H9 (cell line): ENCODE data around the gene ILDR1. TPM values are rescaled to one million over a fixed set of nuclear protein-coding genes. Genes with fewer than 3 reads are reported as not detected.

Source experiments
- DNase-seq: peaks from one replicate; pipeline ENCODE4 v3.0.0-alpha.2; 2017
- H2AFZ ChIP-seq: one replicate; pipeline ENCODE4 v1.6.1; 2013; ENCODE audit warnings: mild to moderate bottlenecking, low read length, control low read depth, moderate library complexity
- H2AK5ac ChIP-seq: 2 replicates; pipeline ENCODE4 v1.6.1; 2013; ENCODE audit warnings: low read length, control low read depth, mixed read lengths; ENCODE audit not compliant: insufficient read length
- H2BK120ac ChIP-seq: one replicate; pipeline ENCODE4 v1.6.1; 2013; ENCODE audit warnings: low read depth, mild to moderate bottlenecking, low read length, control low read depth, inconsistent platforms; ENCODE audit not compliant: poor library complexity, severe bottlenecking
- H2BK12ac ChIP-seq: 2 replicates; pipeline ENCODE4 v1.6.1; 2013; ENCODE audit warnings: low read length, control low read depth, mixed read lengths, low read depth; ENCODE audit not compliant: insufficient read length
- H2BK15ac ChIP-seq: 2 replicates; pipeline ENCODE4 v1.6.1; 2013; ENCODE audit warnings: low read depth, low read length, control low read depth
- H2BK20ac ChIP-seq: one replicate; pipeline ENCODE4 v1.6.1; 2013; ENCODE audit warnings: low read depth, mild to moderate bottlenecking, low read length, control low read depth, inconsistent platforms; ENCODE audit not compliant: poor library complexity, severe bottlenecking
- H2BK5ac ChIP-seq: 2 replicates; pipeline ENCODE4 v1.6.1; 2013; ENCODE audit warnings: low read length, control low read depth, mixed read lengths; ENCODE audit not compliant: insufficient read length
- H3K14ac ChIP-seq: 2 replicates; pipeline ENCODE4 v1.6.1; 2013; ENCODE audit warnings: low read length, control low read depth; ENCODE audit not compliant: insufficient read depth
- H3K18ac ChIP-seq: 2 replicates; pipeline ENCODE4 v1.6.1; 2013; ENCODE audit warnings: low read depth, mild to moderate bottlenecking, mixed read lengths, low read length, control low read depth; ENCODE audit not compliant: insufficient read length
- H3K23ac ChIP-seq: 2 replicates; pipeline ENCODE4 v1.6.1; 2013; ENCODE audit warnings: low read length, control low read depth, mixed read lengths, low read depth; ENCODE audit not compliant: insufficient read length
- H3K23me2 ChIP-seq: 2 replicates; pipeline ENCODE4 v1.6.1; 2013; ENCODE audit warnings: low read depth, mild to moderate bottlenecking, mixed read lengths, low read length, control low read depth; ENCODE audit not compliant: insufficient read length, poor library complexity, severe bottlenecking
- H3K27ac ChIP-seq: 2 replicates; pipeline ENCODE4 v1.5.1; 2013; ENCODE audit warnings: low read length, control low read depth, mixed read lengths, low read depth; ENCODE audit not compliant: insufficient read length
- H3K27me3 ChIP-seq: 2 replicates; pipeline ENCODE4 v1.6.1; 2013; ENCODE audit warnings: low read length, control low read depth, inconsistent platforms; ENCODE audit not compliant: insufficient read depth
- H3K4ac ChIP-seq: 2 replicates; pipeline ENCODE4 v1.6.1; 2013; ENCODE audit warnings: low read depth, mild to moderate bottlenecking, control low read depth, inconsistent platforms, low read length, moderate library complexity
- H3K4me1 ChIP-seq: 2 replicates; pipeline ENCODE4 v1.6.1; 2013; ENCODE audit warnings: low read length, control low read depth, inconsistent platforms; ENCODE audit not compliant: insufficient read depth
- H3K4me2 ChIP-seq: 2 replicates; pipeline ENCODE4 v1.6.1; 2013; ENCODE audit warnings: low read length, control low read depth, mixed read lengths; ENCODE audit not compliant: insufficient read length, insufficient read depth
- H3K56ac ChIP-seq: 2 replicates; pipeline ENCODE4 v1.6.1; 2013; ENCODE audit warnings: low read depth, mild to moderate bottlenecking, mixed read lengths, low read length, control low read depth; ENCODE audit not compliant: insufficient read length
- H3K79me1 ChIP-seq: 2 replicates; pipeline ENCODE4 v1.6.1; 2013; ENCODE audit warnings: low read depth, mild to moderate bottlenecking, moderate library complexity, low read length, control low read depth, inconsistent platforms; ENCODE audit not compliant: insufficient read depth, poor library complexity, severe bottlenecking
- H3K79me2 ChIP-seq: 2 replicates; pipeline ENCODE4 v1.6.1; 2013; ENCODE audit warnings: low read length, control low read depth, inconsistent platforms; ENCODE audit not compliant: insufficient read depth
- H3K9ac ChIP-seq: 2 replicates; pipeline ENCODE4 v1.6.1; 2013; ENCODE audit warnings: low read length, control low read depth, mixed read lengths; ENCODE audit not compliant: insufficient read length; ENCODE audit errors: extremely low read depth
- H3K9me3 ChIP-seq: one replicate; pipeline ENCODE4 v1.6.1; 2013; ENCODE audit warnings: low read depth, low read length, inconsistent platforms; ENCODE audit not compliant: control insufficient read depth
- H3T11ph ChIP-seq: one replicate; pipeline ENCODE4 v1.6.1; 2013; ENCODE audit warnings: mild to moderate bottlenecking, low read length, control low read depth, inconsistent platforms
- H4K20me1 ChIP-seq: one replicate; pipeline ENCODE4 v1.6.1; 2013; ENCODE audit not compliant: control insufficient read depth, insufficient read length, insufficient read depth
- H4K5ac ChIP-seq: 2 replicates; pipeline ENCODE4 v1.6.1; 2013; ENCODE audit warnings: low read depth, mild to moderate bottlenecking, mixed read lengths, low read length, control low read depth; ENCODE audit not compliant: insufficient read length
- H4K8ac ChIP-seq: replicated peaks from 2 replicates; pipeline ENCODE4 v1.6.1; 2013; ENCODE audit warnings: low read length, control low read depth, mixed read lengths, low read depth; ENCODE audit not compliant: insufficient read length
- H4K91ac ChIP-seq: 2 replicates; pipeline ENCODE4 v1.6.1; 2013; ENCODE audit warnings: low read depth, mild to moderate bottlenecking, moderate library complexity, mixed read lengths, low read length, control low read depth; ENCODE audit not compliant: insufficient read length
- H3K27ac Mint-ChIP-seq, 3 experiments: 2 replicates in 2 of 3; 3 replicates in 1 of 3; pipeline ENCODE4 v1.8.0; 2020 to 2021; ENCODE audit warnings: mixed read lengths in 3 of 3, mild to moderate bottlenecking in 1 of 3, moderate library complexity in 1 of 3
- H3K27me3 Mint-ChIP-seq: 2 replicates; pipeline ENCODE4 v1.8.0; 2021; ENCODE audit warnings: low read depth, mild to moderate bottlenecking, moderate library complexity, mixed read lengths
- H3K36me3 Mint-ChIP-seq, 3 experiments: 2 replicates in 2 of 3; 3 replicates in 1 of 3; pipeline ENCODE4 v1.8.0; 2020 to 2021; ENCODE audit warnings: low read depth in 3 of 3, mixed read lengths in 3 of 3; ENCODE audit not compliant: insufficient read depth in 1 of 3
- H3K4me1 Mint-ChIP-seq, 2 experiments: 2 replicates each; pipeline ENCODE4 v1.8.0; 2020; ENCODE audit warnings: mixed read lengths in 2 of 2
- H3K4me3 Mint-ChIP-seq, 2 experiments: 2 replicates in 1 of 2; 3 replicates in 1 of 2; pipeline ENCODE4 v1.8.0; 2020 to 2021; ENCODE audit warnings: mild to moderate bottlenecking in 2 of 2, mixed read lengths in 2 of 2, moderate library complexity in 1 of 2
- H3K9me3 Mint-ChIP-seq, 2 experiments: 2 replicates in 1 of 2; 3 replicates in 1 of 2; pipeline ENCODE4 v1.8.0; 2020; ENCODE audit warnings: mild to moderate bottlenecking in 2 of 2, mixed read lengths in 2 of 2, moderate library complexity in 1 of 2
- CTCF ChIP-seq: fragments of 200-600 bp; sonication (generic); conservative IDR thresholded peaks from 3 replicates; pipeline ENCODE4 v1.8.0; 2021; ENCODE audit warnings: antibody characterized with exemption, mild to moderate bottlenecking
- WGBS: extraction: QIAGEN DNeasy Blood & Tissue Kit; methylation state at CpG from one replicate; pipeline ENCODE4 v1.1.7; 2013; ENCODE audit warnings: missing lambda C conversion rate, low lambda C conversion rate, mixed read lengths; ENCODE audit not compliant: insufficient read length; ENCODE audit errors: extremely low coverage; 5-methylcytosine and 5-hydroxymethylcytosine counted together
- total RNA-seq: library from RNA; stranded (reverse); gene quantifications from 2 replicates; pipeline ENCODE4 v1.2.1, GENCODE V29; 2021

Gene ILDR1
- total RNA-seq, 1 experiment from 2014 or later = 0.68 TPM

DNA sequence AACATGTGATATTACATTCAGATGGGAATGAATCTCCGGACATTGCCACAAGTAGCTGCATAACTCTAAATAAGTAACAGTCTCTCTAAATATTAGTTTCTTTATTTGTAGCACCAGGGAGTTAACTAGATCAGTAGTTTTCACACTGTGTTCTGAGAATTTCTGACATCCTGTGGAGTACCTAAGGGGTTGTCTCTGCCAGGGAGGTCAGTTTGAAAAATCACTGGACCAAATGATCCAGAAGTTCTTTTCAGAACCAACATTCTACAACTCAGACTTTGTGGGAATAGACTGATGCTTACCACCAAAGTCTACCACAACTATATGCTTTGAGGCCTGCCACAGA lies 9.0 kb upstream of the ILDR1 start:
- Histone ChIP-seq H3K23ac (no peak overlapping the region), H2BK12ac (no peak overlapping the region), H3K27me3 (no peaks in the 10 kb centered on the region), H3T11ph (no peak overlapping the region), H3K79me2 (no peaks in the 10 kb centered on the region), H3K27ac (no peak overlapping the region), H2BK5ac (no peak overlapping the region), H2AK5ac (no peak overlapping the region), H2BK15ac (no peak overlapping the region), H3K79me1 (no peaks in the 10 kb centered on the region), H3K23me2 (no peaks in the 10 kb centered on the region), H2AFZ (no peak overlapping the region), H3K9me3 (no peaks in the 10 kb centered on the region), H3K4me2 (no peak overlapping the region), H2BK120ac (no peak overlapping the region), H3K14ac (no peak overlapping the region), H3K4ac (no peak overlapping the region), H2BK20ac (no peak overlapping the region), H3K4me1 (no peaks in the 10 kb centered on the region), H3K56ac (no peak overlapping the region), H4K91ac (no peak overlapping the region), H4K8ac (no peak overlapping the region), H3K18ac (no peak overlapping the region), H4K5ac (no peak overlapping the region), H4K20me1 (no peaks in the 10 kb centered on the region), H3K9ac (no peak overlapping the region)
- peaks cover 7 to 8% (median 8%) of the 10 kb centered on the region in 3 experiments; a peak in 6 of 7 replicates for H3K36me3 Mint-ChIP-seq
- no peak for TF ChIP-seq CTCF
- H3K4me1 Mint-ChIP-seq = peaks cover 4 to 8% of the 10 kb centered on the region in 2 experiments
- no peak overlapping the region for H3K27ac Mint-ChIP-seq
- H3K9me3 Mint-ChIP-seq = peaks cover 14 to 15% of the 10 kb centered on the region in 2 experiments
- WGBS = no CpG with 5 or more reads among the region's 1 CpG
- H3K27me3 Mint-ChIP-seq = no peaks in the 10 kb centered on the region; the same call in 1 of the 2 replicates
- H3K4me3 Mint-ChIP-seq = no peak overlapping the region
- DNase-seq = no peak
